Measurements from ENCODE around the gene PXDN. TPM values are rescaled to one million over a fixed set of nuclear protein-coding genes. Genes with fewer than 3 reads are reported as not detected.
"Not testable (repeated sequence)": the region's sequence is repeated elsewhere in the genome, so short reads cannot be mapped to it uniquely, and the experiment has no call there.

The PXDN gene
- total and polyA plus RNA-seq, 8 donors: 2.0 to 21.1 (median 4.2) TPM

- no peak for TF ChIP-seq CTCF (IDR thresholded peaks at IDR 0.05)
- Histone ChIP-seq H3K4me1 (no peaks in the 10 kb centered on the region), H3K4me3 (no peak overlapping the region), H3K36me3 (no peaks in the 10 kb centered on the region), H3K9me3 (no peaks in the 10 kb centered on the region), H3K27ac (no peak overlapping the region), H3K27me3 (no peaks in the 10 kb centered on the region)
- ATAC-seq (peak in 1 of 4 donors; percentile 22), DNase-seq (peak in 1 of 6 donors; percentile 4), FAIRE-seq (no peak)
- intact Hi-C loops (cut with DNase I): no loop called here
- 68 to 78% methylated on average over 34 of the region's 34 CpGs for WGBS, 2 donors
Measured at GRCh38 chr2:1708476-1709334, 35.6 kb downstream of the PXDN start.

- FAIRE-seq (peak; percentile 68), DNase-seq (peak in 1 of 6 donors; percentile 12), ATAC-seq (peak in 3 of 4 donors; percentile 47 to 79 (median 52))
- no peaks in the 10 kb centered on the region for H3K9me3 ChIP-seq
- no peaks in the 10 kb centered on the region for H3K4me1 ChIP-seq
- intact Hi-C loops (cut with DNase I): no loop called here
- no peak for TF ChIP-seq CTCF (IDR thresholded peaks at IDR 0.05)
- H3K27me3 ChIP-seq: no peaks in the 10 kb centered on the region
- WGBS, 2 donors: 30 to 39% methylated on average over 21 of the region's 21 CpGs
- H3K36me3 ChIP-seq: no peaks in the 10 kb centered on the region
- H3K27ac ChIP-seq: no peak overlapping the region
- H3K4me3 ChIP-seq: no peak overlapping the region
Measured at GRCh38 chr2:1707771-1708418, 36.4 kb downstream of the PXDN start.

GRCh38 chr2:1706089-1706841 is 38.0 kb downstream of the PXDN start:
- H3K4me3 ChIP-seq; H3K36me3 ChIP-seq; ATAC-seq; DNase-seq; H3K27me3 ChIP-seq; H3K9me3 ChIP-seq; intact Hi-C loops (cut with DNase I); H3K4me1 ChIP-seq; H3K27ac ChIP-seq; FAIRE-seq: not testable (repeated sequence)
- 55 to 64% methylated on average over 14 to 15 of the region's 15 CpGs for WGBS, 2 donors

DNA sequence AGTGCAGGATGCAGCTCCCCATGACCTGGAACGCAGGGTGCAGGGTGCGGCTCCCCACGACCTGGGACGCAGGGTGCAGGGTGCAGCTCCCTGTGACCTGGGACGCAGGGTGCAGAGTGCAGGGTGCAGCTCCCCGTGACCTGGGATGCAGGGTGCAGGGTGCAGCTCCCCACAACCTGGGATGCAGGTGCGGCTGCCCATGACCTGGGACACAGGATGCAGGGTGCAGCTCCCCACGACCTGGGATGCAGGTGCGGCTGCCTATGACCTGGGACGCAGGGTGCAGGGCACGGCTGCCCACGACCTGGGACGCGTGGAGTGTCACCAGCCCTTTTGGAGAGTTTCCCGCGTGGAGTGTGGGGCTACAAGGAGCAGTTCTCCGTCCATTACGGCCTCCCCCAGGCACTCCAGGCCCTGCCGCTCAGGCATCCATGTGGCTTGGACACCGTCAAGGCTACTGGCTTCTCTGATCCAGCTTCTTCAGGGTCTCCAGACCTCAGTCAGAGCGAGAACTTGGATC is 38.7 kb downstream of the PXDN start:
- intact Hi-C loops (cut with DNase I): no loop called here
- DNase-seq (no peak), ATAC-seq (no peak), FAIRE-seq (no peak)
- Histone ChIP-seq H3K27me3 (no peaks in the 10 kb centered on the region), H3K4me3 (no peak overlapping the region), H3K27ac (no peak overlapping the region), H3K4me1 (no peaks in the 10 kb centered on the region), H3K36me3 (no peaks in the 10 kb centered on the region), H3K9me3 (no peaks in the 10 kb centered on the region)
- 64 to 83% methylated on average over 21 of the region's 21 CpGs for WGBS, 2 donors
- TF ChIP-seq CTCF (IDR thresholded peaks at IDR 0.05): no peak
